K562 (cell line): ENCODE measurements around the gene TIPARP. TPM values are rescaled to one million over a fixed set of nuclear protein-coding genes. Genes with fewer than 3 reads are reported as not detected.

Experiments used
- CBFA2T2 ChIP-seq: fragments of 450-650 bp; conservative IDR thresholded peaks from 2 replicates; pipeline ENCODE4 v1.6.1; 2017; ENCODE audit warnings: mild to moderate bottlenecking
- CCNT2 ChIP-seq: IDR thresholded peaks from 2 replicates; pipeline ENCODE4 v1.6.1; 2011; ENCODE audit warnings: borderline replicate concordance, low read depth, mild to moderate bottlenecking, moderate library complexity, mixed read lengths, low read length; ENCODE audit not compliant: insufficient read length; ENCODE audit errors: extremely low read depth
- ETV5 ChIP-seq: sonication (generic); formaldehyde crosslinking; IDR thresholded peaks from 2 replicates; pipeline ENCODE4 v1.4.0; 2020; ENCODE audit warnings: low read depth, mild to moderate bottlenecking, missing genetic modification reagents
- FOXJ3 ChIP-seq: sonication (generic); formaldehyde crosslinking; IDR thresholded peaks from 2 replicates; pipeline ENCODE4 v1.4.0; 2020; ENCODE audit warnings: mild to moderate bottlenecking, missing genetic modification reagents
- JUNB ChIP-seq: fragments of 450-650 bp; formaldehyde crosslinking; conservative IDR thresholded peaks from 2 replicates; pipeline ENCODE4 v1.4.0; 2020; ENCODE audit warnings: mild to moderate bottlenecking
- MAFG ChIP-seq: fragments of 450-650 bp; conservative IDR thresholded peaks from 2 replicates; pipeline ENCODE4 v1.6.1; 2016; ENCODE audit warnings: missing genetic modification characterization, missing compliant biosample characterization
- MEIS2 ChIP-seq: fragments of 450-650 bp; IDR thresholded peaks from 2 replicates; pipeline ENCODE4 v1.6.1; 2014; ENCODE audit warnings: mild to moderate bottlenecking; ENCODE audit not compliant: partially characterized antibody
- MXI1 ChIP-seq: IDR thresholded peaks from 2 replicates; pipeline ENCODE4 v1.6.1; 2011; ENCODE audit warnings: low read depth, mild to moderate bottlenecking, improper control_type of control experiment, low read length
- MYBL2 ChIP-seq, 2 experiments: fragments of 450-650 bp in 1 of 2; sonication (generic) in 1 of 2; formaldehyde crosslinking in 1 of 2; IDR thresholded peaks; 2 replicates each; pipeline versions ENCODE4 v1.6.1 to v1.8.1; 2017 to 2022; ENCODE audit warnings: borderline replicate concordance in 1 of 2, inconsistent platforms in 1 of 2, low read depth in 1 of 2, mild to moderate bottlenecking in 1 of 2, missing genetic modification reagents in 1 of 2, moderate library complexity in 1 of 2
- SAFB2 ChIP-seq: fragments of 200-400 bp; formaldehyde crosslinking; IDR thresholded peaks from 2 replicates; pipeline ENCODE4 v1.6.1; 2018; ENCODE audit warnings: borderline replicate concordance, low read length, low read depth, moderate library complexity; ENCODE audit not compliant: severe bottlenecking
- SMAD3 ChIP-seq: fragments of 450-650 bp; formaldehyde crosslinking; conservative IDR thresholded peaks from 2 replicates; pipeline ENCODE4 v1.4.0; 2020; ENCODE audit warnings: mild to moderate bottlenecking
- SP1 ChIP-seq: sonication (generic); formaldehyde crosslinking; IDR thresholded peaks from 2 replicates; pipeline ENCODE4 v1.8.1; 2022; ENCODE audit warnings: mild to moderate bottlenecking, missing genetic modification reagents
- XRCC3 ChIP-seq: fragments of 450-650 bp; IDR thresholded peaks from 2 replicates; pipeline ENCODE4 v1.6.1; 2017; ENCODE audit warnings: mild to moderate bottlenecking, moderate library complexity
- ZNF695 ChIP-seq: fragments of 450-650 bp; formaldehyde crosslinking; IDR thresholded peaks from 2 replicates; pipeline ENCODE4 v1.4.0; 2020; ENCODE audit warnings: mild to moderate bottlenecking, moderate library complexity
- polyA plus RNA-seq, 8 experiments: library from polyadenylated mRNA; depleted of rRNA in 4 of 8; stranded (reverse) in 5 of 8; unstranded in 3 of 8; fragments of >200 nt; fragmentation: Nextera tagmentation in 2 of 8; fragmentation: Illumina TruSeq in 1 of 8; extraction: Ambion mirVana in 2 of 8; extraction: Trizol in 1 of 8; gene quantifications; 2 replicates each; pipeline versions ENCODE4 v1.2.1 to v1.2.3, GENCODE V29; 2011 to 2014; ENCODE audit warnings: inconsistent platforms in 1 of 8, missing spikeins in 1 of 8
- total RNA-seq, 7 experiments: library from RNA; depleted of rRNA in 6 of 7; stranded (reverse); fragments of >200 nt in 6 of 7; fragmentation: Illumina TruSeq in 2 of 7; extraction: Trizol in 2 of 7; gene quantifications; 2 replicates each; pipeline versions ENCODE4 v1.2.1 to v1.2.3, GENCODE V29; 2011 to 2021; ENCODE audit warnings: low replicate concordance in 1 of 7
- TF ChIP-seq, protein P1 (sequence below): sonication (generic); IDR thresholded peaks from 2 replicates; pipeline ENCODE4 v1.6.1; 2016
- TF ChIP-seq, protein P2 (sequence below), 2 experiments: IDR thresholded peaks in 1 of 2; conservative IDR thresholded peaks in 1 of 2; 2 replicates each; pipeline ENCODE4 v1.6.1; 2016; ENCODE audit warnings: low read depth in 2 of 2, mild to moderate bottlenecking in 1 of 2, missing compliant biosample characterization in 1 of 2, missing genetic modification characterization in 1 of 2, moderate library complexity in 1 of 2
- TF ChIP-seq, protein P3 (sequence below): fragments of 450-650 bp; IDR thresholded peaks from 2 replicates; pipeline ENCODE4 v1.7.0; 2016; ENCODE audit warnings: borderline replicate concordance
- TF ChIP-seq, protein P4 (sequence below): fragments of 250-450 bp; sonication (Bioruptor Pico); IDR thresholded peaks from 2 replicates; pipeline ENCODE4 v1.4.0; 2020; ENCODE audit warnings: mild to moderate bottlenecking, moderate library complexity
- TF ChIP-seq, protein P5 (sequence below): fragments of 250-450 bp; sonication (Bioruptor Pico); IDR thresholded peaks from 2 replicates; pipeline ENCODE4 v1.8.0; 2022; ENCODE audit warnings: moderate library complexity, mild to moderate bottlenecking, inconsistent platforms

TIPARP gene
- total and polyA plus RNA-seq, 9 of the 15 experiments (the other 6 are each of a cell fraction or from before 2014, with no cell fraction given) = 2.4 to 29.4 (median 15.1) TPM

DNA sequence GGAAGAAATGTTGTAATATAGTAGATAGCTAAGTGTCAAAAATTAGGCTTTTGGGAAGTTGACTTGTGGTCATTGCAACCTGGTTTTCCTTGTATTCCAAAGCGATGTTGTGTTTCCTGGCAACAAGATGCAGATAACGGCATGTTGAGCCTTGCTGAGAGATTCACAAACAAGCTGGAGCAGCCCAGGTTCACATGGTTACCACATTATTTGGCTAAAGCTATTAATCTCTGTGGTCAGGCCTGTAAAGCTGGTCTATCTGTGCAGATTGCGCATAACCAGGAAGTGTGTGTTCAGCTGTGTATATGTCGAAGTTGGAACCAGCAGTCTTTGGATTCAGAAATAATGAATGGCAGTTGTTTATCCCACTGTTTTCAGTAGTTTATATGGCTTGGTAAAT lies 6.6 kb downstream of the TIPARP start (continued):
- TF ChIP-seq, protein P1, sequence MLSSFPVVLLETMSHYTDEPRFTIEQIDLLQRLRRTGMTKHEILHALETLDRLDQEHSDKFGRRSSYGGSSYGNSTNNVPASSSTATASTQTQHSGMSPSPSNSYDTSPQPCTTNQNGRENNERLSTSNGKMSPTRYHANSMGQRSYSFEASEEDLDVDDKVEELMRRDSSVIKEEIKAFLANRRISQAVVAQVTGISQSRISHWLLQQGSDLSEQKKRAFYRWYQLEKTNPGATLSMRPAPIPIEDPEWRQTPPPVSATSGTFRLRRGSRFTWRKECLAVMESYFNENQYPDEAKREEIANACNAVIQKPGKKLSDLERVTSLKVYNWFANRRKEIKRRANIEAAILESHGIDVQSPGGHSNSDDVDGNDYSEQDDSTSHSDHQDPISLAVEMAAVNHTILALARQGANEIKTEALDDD = peak; percentile 67
- peak; percentile 92 for TF ChIP-seq MEIS2
- TF ChIP-seq CBFA2T2 = 0 out of 2 replicates have a peak, but pooled peaks have one; percentile 4
- peak; percentile 88 for TF ChIP-seq FOXJ3 (CRISPR knock-in tag)
- TF ChIP-seq ZNF695 (CRISPR knock-in tag) = no peak
- TF ChIP-seq, protein P2, sequence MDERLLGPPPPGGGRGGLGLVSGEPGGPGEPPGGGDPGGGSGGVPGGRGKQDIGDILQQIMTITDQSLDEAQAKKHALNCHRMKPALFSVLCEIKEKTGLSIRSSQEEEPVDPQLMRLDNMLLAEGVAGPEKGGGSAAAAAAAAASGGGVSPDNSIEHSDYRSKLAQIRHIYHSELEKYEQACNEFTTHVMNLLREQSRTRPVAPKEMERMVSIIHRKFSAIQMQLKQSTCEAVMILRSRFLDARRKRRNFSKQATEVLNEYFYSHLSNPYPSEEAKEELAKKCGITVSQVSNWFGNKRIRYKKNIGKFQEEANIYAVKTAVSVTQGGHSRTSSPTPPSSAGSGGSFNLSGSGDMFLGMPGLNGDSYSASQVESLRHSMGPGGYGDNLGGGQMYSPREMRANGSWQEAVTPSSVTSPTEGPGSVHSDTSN (CRISPR knock-in tag; IDR thresholded peaks at IDR 0.05; ENCODE audit: low read depth) = no peak
- TF ChIP-seq, protein P2 (tag; conservative IDR thresholded peaks at IDR 0.05; ENCODE audit: low read depth) = peak; percentile 92
- no peak for TF ChIP-seq MAFG
- no peak for TF ChIP-seq SMAD3 (CRISPR knock-in tag)
- TF ChIP-seq, protein P3, sequence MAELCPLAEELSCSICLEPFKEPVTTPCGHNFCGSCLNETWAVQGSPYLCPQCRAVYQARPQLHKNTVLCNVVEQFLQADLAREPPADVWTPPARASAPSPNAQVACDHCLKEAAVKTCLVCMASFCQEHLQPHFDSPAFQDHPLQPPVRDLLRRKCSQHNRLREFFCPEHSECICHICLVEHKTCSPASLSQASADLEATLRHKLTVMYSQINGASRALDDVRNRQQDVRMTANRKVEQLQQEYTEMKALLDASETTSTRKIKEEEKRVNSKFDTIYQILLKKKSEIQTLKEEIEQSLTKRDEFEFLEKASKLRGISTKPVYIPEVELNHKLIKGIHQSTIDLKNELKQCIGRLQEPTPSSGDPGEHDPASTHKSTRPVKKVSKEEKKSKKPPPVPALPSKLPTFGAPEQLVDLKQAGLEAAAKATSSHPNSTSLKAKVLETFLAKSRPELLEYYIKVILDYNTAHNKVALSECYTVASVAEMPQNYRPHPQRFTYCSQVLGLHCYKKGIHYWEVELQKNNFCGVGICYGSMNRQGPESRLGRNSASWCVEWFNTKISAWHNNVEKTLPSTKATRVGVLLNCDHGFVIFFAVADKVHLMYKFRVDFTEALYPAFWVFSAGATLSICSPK = no peak
- TF ChIP-seq MXI1 = peak; percentile 67; the same call in 1 of the 2 replicates
- TF ChIP-seq SAFB2 = no peak
- no peak for TF ChIP-seq ETV5 (CRISPR knock-in tag)
- TF ChIP-seq JUNB (CRISPR knock-in tag) = no peak
- no peak for TF ChIP-seq MYBL2 (IDR thresholded peaks at IDR 0.05; ENCODE audit: low read depth)
- TF ChIP-seq MYBL2 (CRISPR knock-in tag; IDR thresholded peaks at IDR 0.05; ENCODE audit: borderline replicate concordance) = no peak
- TF ChIP-seq CCNT2 = peak; percentile 25
- no peak for TF ChIP-seq XRCC3
- TF ChIP-seq SP1 (CRISPR knock-in tag) = no peak
- TF ChIP-seq, protein P4, sequence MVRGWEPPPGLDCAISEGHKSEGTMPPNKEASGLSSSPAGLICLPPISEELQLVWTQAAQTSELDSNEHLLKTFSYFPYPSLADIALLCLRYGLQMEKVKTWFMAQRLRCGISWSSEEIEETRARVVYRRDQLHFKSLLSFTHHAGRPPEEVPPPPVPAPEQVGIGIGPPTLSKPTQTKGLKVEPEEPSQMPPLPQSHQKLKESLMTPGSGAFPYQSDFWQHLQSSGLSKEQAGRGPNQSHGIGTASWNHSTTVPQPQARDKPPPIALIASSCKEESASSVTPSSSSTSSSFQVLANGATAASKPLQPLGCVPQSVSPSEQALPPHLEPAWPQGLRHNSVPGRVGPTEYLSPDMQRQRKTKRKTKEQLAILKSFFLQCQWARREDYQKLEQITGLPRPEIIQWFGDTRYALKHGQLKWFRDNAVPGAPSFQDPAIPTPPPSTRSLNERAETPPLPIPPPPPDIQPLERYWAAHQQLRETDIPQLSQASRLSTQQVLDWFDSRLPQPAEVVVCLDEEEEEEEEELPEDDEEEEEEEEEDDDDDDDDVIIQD (CRISPR knock-in tag) = no peak
- TF ChIP-seq, protein P5, sequence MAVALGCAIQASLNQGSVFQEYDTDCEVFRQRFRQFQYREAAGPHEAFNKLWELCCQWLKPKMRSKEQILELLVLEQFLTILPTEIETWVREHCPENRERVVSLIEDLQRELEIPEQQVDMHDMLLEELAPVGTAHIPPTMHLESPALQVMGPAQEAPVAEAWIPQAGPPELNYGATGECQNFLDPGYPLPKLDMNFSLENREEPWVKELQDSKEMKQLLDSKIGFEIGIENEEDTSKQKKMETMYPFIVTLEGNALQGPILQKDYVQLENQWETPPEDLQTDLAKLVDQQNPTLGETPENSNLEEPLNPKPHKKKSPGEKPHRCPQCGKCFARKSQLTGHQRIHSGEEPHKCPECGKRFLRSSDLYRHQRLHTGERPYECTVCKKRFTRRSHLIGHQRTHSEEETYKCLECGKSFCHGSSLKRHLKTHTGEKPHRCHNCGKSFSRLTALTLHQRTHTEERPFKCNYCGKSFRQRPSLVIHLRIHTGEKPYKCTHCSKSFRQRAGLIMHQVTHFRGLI = no peak
